C4-2B (cell line): Measurements from ENCODE around the gene MLLT3.

Experiments used
- ZFX ChIP-seq: fragments of 450-650 bp; IDR thresholded peaks from 2 replicates; pipeline ENCODE4 v1.6.1; 2017
- TF ChIP-seq, protein P1 (sequence below): fragments of 450-650 bp; conservative IDR thresholded peaks from 2 replicates; pipeline ENCODE4 v1.5.1; 2017; ENCODE audit warnings: mild to moderate bottlenecking

DNA sequence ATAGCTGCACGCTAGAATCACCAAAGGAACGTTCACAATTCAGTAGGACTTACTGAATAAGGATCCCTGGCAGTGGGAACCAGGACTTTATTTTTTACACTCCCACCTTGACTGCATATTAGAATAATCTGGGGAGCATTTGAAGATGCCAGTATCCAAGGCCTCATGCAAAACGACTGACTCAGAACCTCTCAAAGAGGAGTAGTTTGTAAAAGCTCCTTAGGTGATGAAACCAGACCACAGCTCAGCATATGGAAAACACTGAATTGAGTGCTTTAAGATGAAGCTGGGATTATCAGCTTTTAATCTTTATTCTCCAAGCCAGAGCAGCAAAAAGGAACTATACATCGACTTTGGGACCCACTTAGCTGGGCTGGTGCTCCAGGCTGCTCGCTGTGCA lies 288.3 kb downstream of the MLLT3 start:
- TF ChIP-seq, protein P1, sequence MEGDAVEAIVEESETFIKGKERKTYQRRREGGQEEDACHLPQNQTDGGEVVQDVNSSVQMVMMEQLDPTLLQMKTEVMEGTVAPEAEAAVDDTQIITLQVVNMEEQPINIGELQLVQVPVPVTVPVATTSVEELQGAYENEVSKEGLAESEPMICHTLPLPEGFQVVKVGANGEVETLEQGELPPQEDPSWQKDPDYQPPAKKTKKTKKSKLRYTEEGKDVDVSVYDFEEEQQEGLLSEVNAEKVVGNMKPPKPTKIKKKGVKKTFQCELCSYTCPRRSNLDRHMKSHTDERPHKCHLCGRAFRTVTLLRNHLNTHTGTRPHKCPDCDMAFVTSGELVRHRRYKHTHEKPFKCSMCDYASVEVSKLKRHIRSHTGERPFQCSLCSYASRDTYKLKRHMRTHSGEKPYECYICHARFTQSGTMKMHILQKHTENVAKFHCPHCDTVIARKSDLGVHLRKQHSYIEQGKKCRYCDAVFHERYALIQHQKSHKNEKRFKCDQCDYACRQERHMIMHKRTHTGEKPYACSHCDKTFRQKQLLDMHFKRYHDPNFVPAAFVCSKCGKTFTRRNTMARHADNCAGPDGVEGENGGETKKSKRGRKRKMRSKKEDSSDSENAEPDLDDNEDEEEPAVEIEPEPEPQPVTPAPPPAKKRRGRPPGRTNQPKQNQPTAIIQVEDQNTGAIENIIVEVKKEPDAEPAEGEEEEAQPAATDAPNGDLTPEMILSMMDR = no peak
- no peak for TF ChIP-seq ZFX
